PFSK-1 (cell line): ENCODE data around the gene TMEM100.

Experiments used
- FOXP2 ChIP-seq: optimal IDR thresholded peaks from 2 replicates; pipeline ENCODE3; 2011; ENCODE audit warnings: borderline replicate concordance, control low read depth, inconsistent platforms; ENCODE audit not compliant: insufficient read depth; ENCODE audit errors: extremely low read length, extremely low read depth
- REST ChIP-seq, 2 experiments: IDR thresholded peaks; 2 replicates each; pipeline versions ENCODE4 v1.6.1 to v1.8.0; 2011 to 2012; ENCODE audit warnings: low read depth in 2 of 2, low read length in 2 of 2, control low read depth in 1 of 2, inconsistent platforms in 1 of 2, mild to moderate bottlenecking in 1 of 2, moderate library complexity in 1 of 2; ENCODE audit not compliant: insufficient read depth in 1 of 2
- TAF1 ChIP-seq: IDR thresholded peaks from 2 replicates; pipeline ENCODE4 v1.6.1; 2012; ENCODE audit warnings: low read length, control low read depth, borderline replicate concordance; ENCODE audit not compliant: insufficient read depth

GRCh38 chr17:55746466-55746865 is 23.8 kb upstream of the TMEM100 start:
- TF ChIP-seq REST (IDR thresholded peaks at IDR 0.05; ENCODE audit: insufficient read depth in 1 of 2, low read depth in 2 of 2, low read length in 2 of 2): no peak
- TF ChIP-seq TAF1: no peak
- TF ChIP-seq FOXP2: no peak
